ENCODE data around the gene FGFBP3. TPM values are rescaled to one million over a fixed set of nuclear protein-coding genes. Genes with fewer than 3 reads are reported as not detected.
A peak's percentile ranks its signal among the peaks of the same experiment; 100 is the strongest.

FGFBP3 gene
- 0.81 and 1.3 TPM in 2 replicates for polyA plus RNA-seq (2012; rRNA removed)
- 1.4 TPM in 2 replicates for polyA plus RNA-seq (2012; cell fraction: cytosol; rRNA removed)
- polyA plus RNA-seq (2012; cell fraction: nucleus; rRNA removed), result 1.5 and 2.2 TPM in 2 replicates

- peaks cover 2 to 3% of the 10 kb centered on the region in 2 experiments; a peak in 1 of 4 replicates for H3K4me1 ChIP-seq (ENCODE audit: control insufficient read depth in 1 of 2, insufficient read depth in 2 of 2, low read depth in 1 of 2, low read length in 1 of 2)
- H3K36me3 ChIP-seq (replicated peaks in 1 of 2; ENCODE audit: control insufficient read depth in 1 of 2, insufficient read depth in 2 of 2, low read length in 1 of 2), result peaks cover 0 to 3% of the 10 kb centered on the region in 2 experiments
- peak within 1 kb of the TSS; percentile 74 to 80 for H3K4me3 ChIP-seq (ENCODE audit: low read depth in 2 of 2, low read length in 1 of 2)
- H3K79me2 ChIP-seq (ENCODE audit: insufficient read depth), result no peaks in the 10 kb centered on the region; the same call in 1 of the 2 replicates
- peak within 1 kb of the TSS; percentile 62; the same call in 1 of the 2 replicates for H3K9ac ChIP-seq
- H3K27ac ChIP-seq (ENCODE audit: low read depth in 2 of 2, low read length in 1 of 2), result peak within 1 kb of the TSS in 1 of 2 experiments; percentile 70; a peak in 2 of 4 replicates
- TF ChIP-seq RCOR1 (IDR thresholded peaks at IDR 0.05; ENCODE audit: low read length) (0 out of 2 replicates have a peak, but pooled peaks have one; percentile 1), CHD2 (IDR thresholded peaks at IDR 0.05; ENCODE audit: low read length, partially characterized antibody) (peak; percentile 28), YY1 (IDR thresholded peaks at IDR 0.05; ENCODE audit: low read depth) (no peak; the same call in 1 of the 2 replicates), SMC3 (IDR thresholded peaks at IDR 0.05; ENCODE audit: low read depth, low read length) (peak; percentile 8; the same call in 1 of the 2 replicates), ELF1 (IDR thresholded peaks at IDR 0.05) (no peak)
- peaks cover 12% of the 10 kb centered on the region for H3F3A ChIP-seq (replicated peaks; ENCODE audit: insufficient read depth)
- WGBS (ENCODE audit: low lambda C conversion rate), result 2% methylated on average over 19 of the region's 19 CpGs
- peak; percentile 72 for DNase-seq
- no peaks in the 10 kb centered on the region for H3K27me3 ChIP-seq (ENCODE audit: insufficient read depth)
- no peaks in the 10 kb centered on the region for H4K20me1 ChIP-seq (ENCODE audit: insufficient read depth)
- peak within 1 kb of the TSS; percentile 86 for H2AFZ ChIP-seq (ENCODE audit: low read depth)
- H3K9me3 ChIP-seq, result no peaks in the 10 kb centered on the region; the same call in 1 of the 2 replicates
- ChIA-PET CTCF (interaction anchor here (0.8 to 3.1 kb wide), 12 partner anchors 10 to 611 kb away, joined by 3 to 24 read pairs (median 3); partner anchors contain the start of genes BTAF1 and TNKS2), POLR2A (interaction anchor here (2.0 kb wide), 1 partner anchor 14 kb away, joined by 11 read pairs; the partner anchor contains the start of gene BTAF1)
- no peaks in the 10 kb centered on the region for H3K9me2 ChIP-seq
- peak within 1 kb of the TSS; percentile 92 for H3K4me2 ChIP-seq
These were observed at the start of gene FGFBP3 for GRCh38 chr10:91909117-91909677. Gene FGFBP3 (minus strand): TSS chr10:91909486. CDS start chr10:91908969, 517 bp downstream.

- no peak overlapping the region for H2AFZ ChIP-seq (ENCODE audit: low read depth)
- H3K4me3 ChIP-seq (ENCODE audit: low read depth in 2 of 2, low read length in 1 of 2), result no peak overlapping the region
- H3K4me1 ChIP-seq (ENCODE audit: control insufficient read depth in 1 of 2, insufficient read depth in 2 of 2, low read depth in 1 of 2, low read length in 1 of 2), result no peaks in the 10 kb centered on the region
- H3K27me3 ChIP-seq (ENCODE audit: insufficient read depth), result no peaks in the 10 kb centered on the region
- no peaks in the 10 kb centered on the region for H3K9me2 ChIP-seq
- H3F3A ChIP-seq (replicated peaks; ENCODE audit: insufficient read depth), result peaks cover 7% of the 10 kb centered on the region
- DNase-seq, result no peak
- H3K27ac ChIP-seq (ENCODE audit: low read depth in 2 of 2, low read length in 1 of 2), result no peak overlapping the region
- TF ChIP-seq NFIC (IDR thresholded peaks at IDR 0.05; ENCODE audit: borderline replicate concordance) (no peak), POLR2AphosphoS5 (IDR thresholded peaks at IDR 0.05; ENCODE audit: low read depth, low read length) (no peak), REST (IDR thresholded peaks at IDR 0.05; ENCODE audit: low read depth, low read length) (no peak), RFX5 (IDR thresholded peaks at IDR 0.05; ENCODE audit: low read length) (no peak), ZBTB33 (IDR thresholded peaks at IDR 0.05; ENCODE audit: borderline replicate concordance, low read depth) (no peak), MAX (IDR thresholded peaks at IDR 0.05; ENCODE audit: low read depth) (no peak), RXRA (IDR thresholded peaks at IDR 0.05; ENCODE audit: borderline replicate concordance, low read depth) (no peak), SMC3 (IDR thresholded peaks at IDR 0.05; ENCODE audit: low read depth, low read length) (no peak), SIN3A (IDR thresholded peaks at IDR 0.05; ENCODE audit: borderline replicate concordance, low read depth, low read length) (no peak), RCOR1 (IDR thresholded peaks at IDR 0.05; ENCODE audit: low read length) (no peak), USF2 (IDR thresholded peaks at IDR 0.05; ENCODE audit: borderline replicate concordance, low read depth, low read length) (no peak), YY1 (IDR thresholded peaks at IDR 0.05; ENCODE audit: low read depth) (no peak), JUND (IDR thresholded peaks at IDR 0.05) (no peak), MXI1 (IDR thresholded peaks at IDR 0.05; ENCODE audit: low read depth, low read length) (no peak), TCF12 (IDR thresholded peaks at IDR 0.05) (no peak), NRF1 (IDR thresholded peaks at IDR 0.05; ENCODE audit: low read depth, low read length) (no peak)
- 97% methylated on average over 1 of the region's 1 CpG for WGBS (ENCODE audit: low lambda C conversion rate)
- H3K9ac ChIP-seq, result no peak overlapping the region
- no peaks in the 10 kb centered on the region; the same call in 1 of the 2 replicates for H3K79me2 ChIP-seq (ENCODE audit: insufficient read depth)
- H3K36me3 ChIP-seq (replicated peaks in 1 of 2; ENCODE audit: control insufficient read depth in 1 of 2, insufficient read depth in 2 of 2, low read length in 1 of 2), result peaks cover 75 to 84% of the 10 kb centered on the region in 2 experiments
- no peak overlapping the region for H3K4me2 ChIP-seq
- H3K9me3 ChIP-seq, result no peaks in the 10 kb centered on the region
- no peaks in the 10 kb centered on the region for H4K20me1 ChIP-seq (ENCODE audit: insufficient read depth)
- ChIA-PET CTCF (no interaction called here), POLR2A (no interaction called here)
These were observed 47.8 kb upstream of the FGFBP3 start for GRCh38 chr10:91957091-91957490.

Data from SK-N-SH (cell line).